Ascending aorta (tissue), 2 donors: ENCODE measurements around the gene XAB2. TPM values are rescaled to one million over a fixed set of nuclear protein-coding genes. Genes with fewer than 3 reads are reported as not detected.

Experiments
- DNase-seq, 2 donors: peaks; one replicate each; pipeline ENCODE4 v3.0.0-alpha.2; 2019; ENCODE audit warnings: low spot score in 2 of 2
- H3K27ac ChIP-seq, 2 donors: fragments of 200-600 bp; sonication (generic); one replicate each; pipeline ENCODE4 v1.5.1; 2016 to 2017; ENCODE audit warnings: mild to moderate bottlenecking in 1 of 2
- H3K27me3 ChIP-seq: fragments of 200-600 bp; sonication (generic); one replicate; pipeline ENCODE4 v1.5.1; 2017
- H3K36me3 ChIP-seq, 2 donors: fragments of 200-600 bp; sonication (generic); one replicate each; pipeline ENCODE4 v1.5.1; 2016
- H3K4me1 ChIP-seq, 2 donors: fragments of 200-600 bp; sonication (generic); one replicate each; pipeline ENCODE4 v1.5.1; 2016 to 2017; ENCODE audit warnings: mild to moderate bottlenecking in 1 of 2
- H3K4me3 ChIP-seq, 2 donors: fragments of 200-600 bp; sonication (generic); one replicate each; pipeline ENCODE4 v1.5.1; 2016 to 2017; ENCODE audit warnings: mild to moderate bottlenecking in 1 of 2
- H3K9me3 ChIP-seq, 2 donors: fragments of 200-600 bp; sonication (generic); one replicate each; pipeline ENCODE4 v1.5.1; 2016
- intact Hi-C: fragments of 100-400 bp; cut with DNase I; formaldehyde crosslinking; loops from one replicate; pipeline ENCODE4 v1.15.1; 2023
- total RNA-seq: library from RNA; depleted of rRNA; stranded (reverse); fragments of >200 nt; gene quantifications from one replicate; pipeline ENCODE4 v1.1.0, GENCODE V29; 2016
- TF ChIP-seq, protein P1 (sequence below), 3 experiments: fragments of 200-600 bp in 2 of 3; fragments of 450-650 bp in 1 of 3; sonication (generic) in 2 of 3; IDR thresholded peaks; one replicate each; pipeline ENCODE4 v1.5.1; 2016 to 2019; ENCODE audit warnings: antibody characterized with exemption in 3 of 3, mild to moderate bottlenecking in 1 of 3, moderate library complexity in 1 of 3

Gene XAB2
- total RNA-seq, 1 donor from 2014 or later, result 18.4 TPM

DNA sequence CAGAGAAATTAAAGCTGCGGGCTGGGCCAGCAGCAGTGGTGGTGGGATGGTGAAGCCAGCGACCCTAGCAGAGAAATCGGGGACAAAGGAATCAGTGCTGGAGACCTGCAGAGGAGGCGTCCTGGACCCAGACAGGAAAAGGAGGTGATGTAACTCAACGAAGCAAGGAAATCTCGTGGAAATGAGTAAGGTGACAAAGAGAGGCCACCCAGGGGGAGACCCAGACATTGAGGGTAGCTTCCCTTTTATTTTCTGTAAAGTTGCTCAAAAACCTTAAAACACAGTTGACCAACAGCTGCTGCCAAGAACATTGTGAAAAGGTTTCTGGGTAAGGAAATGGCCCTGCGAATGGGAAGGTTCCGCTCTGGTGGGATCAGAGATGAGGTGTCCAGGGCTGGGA is 26.2 kb upstream of the XAB2 start:
- Histone ChIP-seq H3K9me3 (no peaks in the 10 kb centered on the region), H3K36me3 (no peaks in the 10 kb centered on the region), H3K4me3 (no peak overlapping the region), H3K27me3 (no peaks in the 10 kb centered on the region), H3K27ac (no peak overlapping the region), H3K4me1 (peaks cover 0 to 4% of the 10 kb centered on the region in 2 donors)
- intact Hi-C loops, result no loop called here
- no peak for DNase-seq
- TF ChIP-seq, protein P1, sequence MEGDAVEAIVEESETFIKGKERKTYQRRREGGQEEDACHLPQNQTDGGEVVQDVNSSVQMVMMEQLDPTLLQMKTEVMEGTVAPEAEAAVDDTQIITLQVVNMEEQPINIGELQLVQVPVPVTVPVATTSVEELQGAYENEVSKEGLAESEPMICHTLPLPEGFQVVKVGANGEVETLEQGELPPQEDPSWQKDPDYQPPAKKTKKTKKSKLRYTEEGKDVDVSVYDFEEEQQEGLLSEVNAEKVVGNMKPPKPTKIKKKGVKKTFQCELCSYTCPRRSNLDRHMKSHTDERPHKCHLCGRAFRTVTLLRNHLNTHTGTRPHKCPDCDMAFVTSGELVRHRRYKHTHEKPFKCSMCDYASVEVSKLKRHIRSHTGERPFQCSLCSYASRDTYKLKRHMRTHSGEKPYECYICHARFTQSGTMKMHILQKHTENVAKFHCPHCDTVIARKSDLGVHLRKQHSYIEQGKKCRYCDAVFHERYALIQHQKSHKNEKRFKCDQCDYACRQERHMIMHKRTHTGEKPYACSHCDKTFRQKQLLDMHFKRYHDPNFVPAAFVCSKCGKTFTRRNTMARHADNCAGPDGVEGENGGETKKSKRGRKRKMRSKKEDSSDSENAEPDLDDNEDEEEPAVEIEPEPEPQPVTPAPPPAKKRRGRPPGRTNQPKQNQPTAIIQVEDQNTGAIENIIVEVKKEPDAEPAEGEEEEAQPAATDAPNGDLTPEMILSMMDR (IDR thresholded peaks at IDR 0.05), result no peak

DNA sequence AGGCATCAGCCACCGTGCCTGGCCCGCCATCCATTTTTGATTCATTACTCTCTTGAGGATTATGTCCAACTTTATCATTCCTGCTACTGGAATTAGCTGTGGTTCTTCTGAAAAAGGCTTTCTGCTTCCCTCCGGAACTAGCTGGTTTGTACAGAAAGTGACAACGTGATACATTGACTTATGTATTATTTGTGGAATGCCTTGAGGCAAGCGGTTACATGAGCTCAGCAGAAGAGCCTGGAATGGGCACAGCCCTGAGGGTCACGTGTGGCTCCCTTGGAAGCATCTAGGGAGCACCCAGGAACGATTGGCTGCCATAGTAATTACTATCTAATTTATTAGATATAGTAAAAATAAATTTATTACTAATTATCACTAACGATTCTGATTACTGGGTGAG is 25.1 kb upstream of the XAB2 start:
- no peaks in the 10 kb centered on the region for H3K27me3 ChIP-seq
- intact Hi-C loops, result no loop called here

DNA sequence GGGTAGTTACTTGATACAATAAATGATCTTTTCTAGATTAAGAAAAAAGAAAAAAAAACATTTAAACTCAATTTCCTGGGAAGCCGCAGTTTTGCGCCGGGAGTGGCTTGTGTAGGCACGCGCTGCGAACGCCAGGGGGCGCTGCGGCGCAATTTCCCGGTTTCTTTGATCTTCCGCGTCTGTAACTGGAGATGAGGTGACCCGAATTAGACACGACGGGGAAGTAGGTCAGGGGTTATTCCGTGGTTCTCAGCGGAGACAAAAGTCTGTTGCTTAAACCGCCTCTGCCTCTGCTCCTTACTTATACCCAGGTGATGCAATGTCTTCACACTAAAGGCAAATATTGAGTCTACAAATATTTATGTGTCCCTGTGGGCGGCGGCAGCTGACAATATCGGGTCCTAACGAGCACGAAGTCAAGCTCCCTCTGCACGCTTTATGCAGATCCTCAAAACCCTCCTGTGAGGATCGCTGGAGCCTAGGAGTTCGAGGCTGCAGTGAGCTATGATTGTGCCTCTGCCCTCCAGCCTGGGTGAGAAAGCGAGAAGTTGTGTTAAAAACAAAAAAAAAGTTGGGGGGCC is 22.8 kb upstream of the XAB2 start:
- no peaks in the 10 kb centered on the region for H3K9me3 ChIP-seq
- H3K27ac ChIP-seq, result no peak overlapping the region
- H3K36me3 ChIP-seq, result no peaks in the 10 kb centered on the region
- H3K4me1 ChIP-seq, result peaks cover 0 to 4% of the 10 kb centered on the region in 2 donors
- H3K4me3 ChIP-seq, result no peak overlapping the region
- no peaks in the 10 kb centered on the region for H3K27me3 ChIP-seq
- DNase-seq, result peak in 1 of 2 donors; percentile 87
- intact Hi-C loops, result loop anchor here (1.0 to 2.0 kb wide), 2 partner anchors 28 to 145 kb away; partner anchors contain the start of gene TRAPPC5
- TF ChIP-seq, protein P1 (IDR thresholded peaks at IDR 0.05), result peak; percentile 93 to 98 (median 94)

More for the DNA sequence above, 25.1 kb upstream of the XAB2 start:
- TF ChIP-seq, protein P1 (IDR thresholded peaks at IDR 0.05), result no peak
- peaks cover 0 to 4% of the 10 kb centered on the region in 2 donors for H3K4me1 ChIP-seq
- H3K4me3 ChIP-seq, result no peak overlapping the region
- H3K27ac ChIP-seq, result no peak overlapping the region
- no peaks in the 10 kb centered on the region for H3K36me3 ChIP-seq
- H3K9me3 ChIP-seq, result no peaks in the 10 kb centered on the region
- DNase-seq, result no peak

DNA sequence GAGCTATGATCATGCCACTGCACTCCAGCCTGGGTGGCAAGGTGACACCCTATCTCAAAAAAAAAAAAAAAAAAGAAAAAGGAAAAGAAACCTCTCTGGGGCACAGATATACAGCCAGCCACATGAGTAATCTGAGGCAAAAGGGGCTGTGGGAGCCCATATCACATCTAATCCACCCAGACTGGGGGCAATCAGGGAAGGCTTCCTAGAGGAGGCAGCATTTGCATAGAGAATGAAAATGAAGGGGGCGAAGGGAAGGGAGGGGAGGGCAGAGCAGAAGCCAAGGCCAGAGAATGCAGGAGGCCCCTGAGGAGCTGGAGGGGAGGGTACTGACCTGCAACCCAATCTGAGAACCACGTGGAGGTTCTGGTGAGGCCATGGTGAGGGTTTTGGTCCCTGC is 20.8 kb upstream of the XAB2 start:
- Histone ChIP-seq H3K4me3 (no peak overlapping the region), H3K27me3 (no peaks in the 10 kb centered on the region), H3K36me3 (no peaks in the 10 kb centered on the region), H3K27ac (no peak overlapping the region), H3K9me3 (no peaks in the 10 kb centered on the region), H3K4me1 (peaks cover 0 to 4% of the 10 kb centered on the region in 2 donors)
- intact Hi-C loops, result no loop called here
- DNase-seq, result no peak
- TF ChIP-seq, protein P1 (IDR thresholded peaks at IDR 0.05), result no peak

DNA sequence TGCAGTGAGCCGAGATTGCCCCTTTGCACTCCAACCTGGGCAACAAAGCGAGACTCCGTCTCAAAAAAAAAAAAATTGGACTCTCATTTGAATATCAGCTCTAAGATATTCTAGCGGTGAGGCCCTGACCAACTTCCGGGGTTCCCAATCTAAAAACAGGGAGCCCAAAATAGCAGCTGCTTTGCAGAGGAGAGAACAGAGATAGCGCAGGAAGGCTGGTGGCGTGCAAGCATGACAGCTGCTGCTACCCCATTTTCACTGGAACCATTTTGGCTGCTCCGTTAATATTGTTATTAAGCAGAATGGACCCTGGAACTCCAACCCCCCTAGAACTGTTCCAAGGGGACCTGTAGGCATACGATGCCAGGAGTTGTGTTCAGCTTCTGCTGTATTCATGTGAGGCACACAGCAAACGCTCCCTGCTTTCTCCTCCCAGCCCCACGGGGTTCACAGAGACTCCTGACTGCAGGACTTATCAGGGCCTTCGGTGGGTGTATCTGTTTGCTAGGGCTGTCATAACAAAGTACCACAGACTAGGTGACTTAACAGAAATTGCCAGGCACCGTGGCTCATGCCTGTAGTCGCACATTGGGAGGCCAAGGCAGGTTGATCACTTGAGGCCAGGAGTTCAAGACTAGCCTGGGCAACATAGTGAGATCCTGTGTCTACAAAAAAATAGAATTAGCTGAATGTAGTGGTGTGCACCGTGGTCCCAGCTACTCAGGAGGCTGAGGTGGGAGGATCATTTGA is 19.1 kb upstream of the XAB2 start:
- intact Hi-C loops, result no loop called here
- Histone ChIP-seq H3K27me3 (no peaks in the 10 kb centered on the region), H3K27ac (no peak overlapping the region), H3K36me3 (no peaks in the 10 kb centered on the region), H3K4me3 (no peak overlapping the region), H3K4me1 (peaks cover 0 to 4% of the 10 kb centered on the region in 2 donors), H3K9me3 (no peaks in the 10 kb centered on the region)
- no peak for DNase-seq
- TF ChIP-seq, protein P1 (IDR thresholded peaks at IDR 0.05), result no peak
